Measurements from ENCODE around the gene FIS1. TPM values are rescaled to one million over a fixed set of nuclear protein-coding genes. Genes with fewer than 3 reads are reported as not detected.

The FIS1 gene
- total RNA-seq, 1 donor from 2014 or later: 140 TPM

- no peak for TF ChIP-seq EZH2 (IDR thresholded peaks at IDR 0.05; ENCODE audit: insufficient read depth, low read length)
- no peak for TF ChIP-seq CTCF (IDR thresholded peaks at IDR 0.05; ENCODE audit: insufficient read depth, low read depth, low read length)
- Histone ChIP-seq H3K79me2 (ENCODE audit: insufficient read depth, low read length) (peaks cover 46% of the 10 kb centered on the region), H3K4me3 (ENCODE audit: insufficient read depth, low read depth, low read length) (no peak overlapping the region), H3K36me3 (ENCODE audit: insufficient read depth, low read length) (peaks cover 5% of the 10 kb centered on the region), H3K27ac (ENCODE audit: low read depth, low read length) (no peak overlapping the region), H3K4me2 (ENCODE audit: low read length) (no peak overlapping the region), H3K9me3 (ENCODE audit: insufficient read depth, low read depth, low read length) (no peaks in the 10 kb centered on the region), H4K20me1 (ENCODE audit: insufficient read depth, low read length) (peaks cover 49% of the 10 kb centered on the region), H2AFZ (ENCODE audit: low read depth, low read length) (no peak overlapping the region), H3K9ac (ENCODE audit: low read length) (no peak overlapping the region), H3K27me3 (ENCODE audit: insufficient read depth, low read length) (no peaks in the 10 kb centered on the region), H3K4me1 (ENCODE audit: insufficient read depth, low read length) (peaks cover 9% of the 10 kb centered on the region)
- Mint-ChIP-seq H3K27me3 (ENCODE audit: low read depth, unreplicated experiment) (no peaks in the 10 kb centered on the region), H3K9me3 (ENCODE audit: unreplicated experiment) (no peaks in the 10 kb centered on the region), H3K4me3 (ENCODE audit: unreplicated experiment) (no peak overlapping the region), H3K36me3 (ENCODE audit: low read depth, unreplicated experiment) (peaks cover 5% of the 10 kb centered on the region), H3K27ac (ENCODE audit: unreplicated experiment) (no peak overlapping the region), H3K4me1 (ENCODE audit: low read depth, unreplicated experiment) (peaks cover 9% of the 10 kb centered on the region)
- FAIRE-seq: no peak
- DNase-seq (ENCODE audit: low read depth): no peak
Observed at GRCh38 chr7:101241443-101242349, 3.2 kb downstream of the FIS1 start.

DNA sequence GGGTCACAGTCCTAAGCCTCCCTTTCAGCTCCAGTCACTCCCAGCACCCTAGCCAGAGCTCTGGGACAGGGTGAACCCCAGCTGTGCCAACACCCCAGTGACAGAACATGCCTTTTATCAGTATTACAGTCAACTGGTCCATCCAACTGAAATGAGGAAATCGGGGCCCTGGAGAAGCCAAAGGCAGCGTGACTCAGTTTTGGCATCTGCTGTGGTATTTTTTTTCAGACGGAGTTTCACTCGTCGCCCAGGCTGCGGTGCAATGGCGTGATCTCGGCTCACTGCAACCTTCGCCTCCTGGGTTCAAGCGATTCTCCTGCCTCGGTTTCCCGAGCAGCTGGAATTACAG is 3.9 kb downstream of the FIS1 start:
- H3K27ac Mint-ChIP-seq (ENCODE audit: unreplicated experiment): no peak overlapping the region
- H3K27ac ChIP-seq (ENCODE audit: low read depth, low read length): no peak overlapping the region
- no peaks in the 10 kb centered on the region for H3K27me3 Mint-ChIP-seq (ENCODE audit: low read depth, unreplicated experiment)

More for the DNA sequence above, 3.9 kb downstream of the FIS1 start:
- H3K9me3 ChIP-seq (ENCODE audit: insufficient read depth, low read depth, low read length): no peaks in the 10 kb centered on the region
- H3K9me3 Mint-ChIP-seq (ENCODE audit: unreplicated experiment): no peaks in the 10 kb centered on the region
- DNase-seq (ENCODE audit: low read depth): no peak
- FAIRE-seq: no peak
- peaks cover 5% of the 10 kb centered on the region for H3K36me3 Mint-ChIP-seq (ENCODE audit: low read depth, unreplicated experiment)
- no peak overlapping the region for H2AFZ ChIP-seq (ENCODE audit: low read depth, low read length)
- H3K36me3 ChIP-seq (ENCODE audit: insufficient read depth, low read length): peaks cover 5% of the 10 kb centered on the region
- peaks cover 9% of the 10 kb centered on the region for H3K4me1 ChIP-seq (ENCODE audit: insufficient read depth, low read length)
- no peak overlapping the region for H3K4me3 ChIP-seq (ENCODE audit: insufficient read depth, low read depth, low read length)
- H3K4me2 ChIP-seq (ENCODE audit: low read length): no peak overlapping the region
- H3K79me2 ChIP-seq (ENCODE audit: insufficient read depth, low read length): peaks cover 41% of the 10 kb centered on the region
- H4K20me1 ChIP-seq (ENCODE audit: insufficient read depth, low read length): peaks cover 50% of the 10 kb centered on the region
- H3K4me3 Mint-ChIP-seq (ENCODE audit: unreplicated experiment): no peak overlapping the region
- H3K9ac ChIP-seq (ENCODE audit: low read length): no peak overlapping the region
- no peaks in the 10 kb centered on the region for H3K27me3 ChIP-seq (ENCODE audit: insufficient read depth, low read length)
- peaks cover 9% of the 10 kb centered on the region for H3K4me1 Mint-ChIP-seq (ENCODE audit: low read depth, unreplicated experiment)
- TF ChIP-seq EZH2 (IDR thresholded peaks at IDR 0.05; ENCODE audit: insufficient read depth, low read length) (no peak), CTCF (IDR thresholded peaks at IDR 0.05; ENCODE audit: insufficient read depth, low read depth, low read length) (no peak)

Measured in astrocyte (in vitro differentiated cells and primary cell).